ENCODE results near the gene OPTN. TPM values are rescaled to one million over a fixed set of nuclear protein-coding genes. Genes with fewer than 3 reads are reported as not detected.

Gene OPTN
- total RNA-seq, 2 experiments from 2014 or later: 95.6 to 98.2 TPM

DNA sequence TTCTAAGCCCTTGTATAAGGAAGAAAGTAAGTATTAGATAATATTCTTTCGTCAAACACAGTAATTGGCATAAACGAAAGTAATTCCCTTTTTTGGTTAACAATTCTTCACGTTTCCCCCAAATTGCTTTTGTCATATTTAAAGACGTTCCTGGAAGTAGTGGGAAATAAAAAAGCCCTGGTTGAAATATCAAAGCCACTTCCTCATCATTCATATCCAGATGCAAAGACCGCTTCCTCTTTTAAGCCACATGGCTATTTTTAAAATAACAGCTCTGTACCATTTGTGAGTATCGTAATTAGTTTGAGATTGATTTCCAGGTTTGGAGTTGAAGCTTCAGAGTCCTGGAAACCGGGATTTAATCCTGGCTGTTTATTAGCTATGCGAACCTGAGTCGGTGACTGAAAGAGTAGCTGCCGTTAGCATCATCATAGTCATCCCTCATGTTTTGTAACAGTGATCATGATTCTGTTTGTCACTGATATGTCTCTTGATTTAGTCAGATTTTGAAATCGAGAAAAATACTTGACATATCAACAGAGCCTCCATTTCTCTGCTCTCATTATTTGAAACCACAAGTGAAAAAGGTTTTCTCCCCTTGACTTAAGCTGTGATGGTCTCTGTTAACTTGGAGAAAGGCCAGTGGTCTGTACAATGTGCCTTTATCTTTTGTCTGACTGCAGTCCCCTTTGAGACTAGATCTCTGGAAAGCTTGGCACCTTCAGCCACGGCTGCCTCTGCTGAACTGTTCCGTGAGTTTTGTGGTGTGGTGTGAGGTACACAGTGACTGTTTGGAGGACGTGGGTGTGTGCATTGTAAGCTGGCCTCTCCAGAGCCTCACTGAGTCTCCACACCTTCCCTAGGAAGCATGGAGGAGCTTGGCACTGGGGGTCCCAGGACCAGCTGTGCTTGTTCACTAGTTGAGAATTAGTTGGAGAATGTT lies 18.1 kb downstream of the OPTN start:
- no peaks in the 10 kb centered on the region for H3K9me3 Mint-ChIP-seq
- no peak for ATAC-seq (ENCODE audit: low read depth)
- H3K27ac Mint-ChIP-seq: peak overlapping the region; percentile 31
- peaks cover 68% of the 10 kb centered on the region for H3K36me3 Mint-ChIP-seq
- no peaks in the 10 kb centered on the region for H3K27me3 Mint-ChIP-seq
- H3K4me1 Mint-ChIP-seq: peaks cover 21% of the 10 kb centered on the region
- POLR2A ChIA-PET: no interaction called here
- no peak for DNase-seq
- no peak overlapping the region for H3K4me3 Mint-ChIP-seq

GRCh38 chr10:13118784-13119410 lies 18.9 kb downstream of the OPTN start:
- DNase-seq (no peak), ATAC-seq (ENCODE audit: low read depth) (no peak)
- no peak overlapping the region for H3K27ac Mint-ChIP-seq
- peaks cover 75% of the 10 kb centered on the region for H3K36me3 Mint-ChIP-seq
- no peaks in the 10 kb centered on the region for H3K9me3 Mint-ChIP-seq
- peaks cover 21% of the 10 kb centered on the region for H3K4me1 Mint-ChIP-seq
- H3K27me3 Mint-ChIP-seq: no peaks in the 10 kb centered on the region
- POLR2A ChIA-PET: no interaction called here
- H3K4me3 Mint-ChIP-seq: no peak overlapping the region

GRCh38 chr10:13120786-13121499 lies 21.0 kb downstream of the OPTN start:
- Mint-ChIP-seq H3K27ac (no peak overlapping the region), H3K36me3 (peaks cover 73% of the 10 kb centered on the region), H3K9me3 (no peaks in the 10 kb centered on the region), H3K4me3 (no peak overlapping the region), H3K4me1 (peaks cover 17% of the 10 kb centered on the region), H3K27me3 (no peaks in the 10 kb centered on the region)
- DNase-seq (no peak), ATAC-seq (ENCODE audit: low read depth) (no peak)
- POLR2A ChIA-PET: no interaction called here

DNA sequence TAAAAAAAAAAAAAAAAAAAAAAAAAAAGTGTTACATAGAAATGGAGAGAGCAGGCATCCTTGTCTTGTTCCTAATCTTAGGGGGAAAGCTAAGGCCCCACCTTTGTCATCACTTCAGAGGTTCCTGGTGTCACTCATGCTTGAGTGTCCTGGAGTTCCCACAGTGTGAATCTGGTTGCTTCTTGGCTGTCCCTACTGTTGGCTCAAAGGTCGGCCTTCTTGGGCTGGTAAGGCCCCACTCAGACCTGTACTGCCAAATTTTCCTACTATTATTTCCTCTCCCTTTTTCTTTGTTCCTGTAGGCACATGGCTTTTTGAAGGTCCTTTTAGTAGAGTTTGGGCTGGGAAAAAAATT lies 21.5 kb downstream of the OPTN start:
- H3K9me3 Mint-ChIP-seq: no peaks in the 10 kb centered on the region
- no peak for DNase-seq
- peaks cover 68% of the 10 kb centered on the region for H3K36me3 Mint-ChIP-seq
- no peak for ATAC-seq (ENCODE audit: low read depth)
- no peaks in the 10 kb centered on the region for H3K27me3 Mint-ChIP-seq
- no peak overlapping the region for H3K4me3 Mint-ChIP-seq
- no peak overlapping the region for H3K27ac Mint-ChIP-seq
- peaks cover 12% of the 10 kb centered on the region for H3K4me1 Mint-ChIP-seq
- POLR2A ChIA-PET: no interaction called here

DNA sequence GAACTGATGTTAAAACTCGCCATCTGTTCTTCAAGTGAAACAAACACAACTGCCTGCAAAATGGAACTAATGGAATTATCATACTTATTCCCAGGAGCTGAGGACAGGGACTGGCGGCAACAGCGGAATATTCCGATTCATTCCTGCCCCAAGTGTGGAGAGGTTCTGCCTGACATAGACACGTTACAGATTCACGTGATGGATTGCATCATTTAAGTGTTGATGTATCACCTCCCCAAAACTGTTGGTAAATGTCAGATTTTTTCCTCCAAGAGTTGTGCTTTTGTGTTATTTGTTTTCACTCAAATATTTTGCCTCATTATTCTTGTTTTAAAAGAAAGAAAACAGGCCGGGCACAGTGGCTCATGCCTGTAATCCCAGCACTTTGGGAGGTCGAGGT lies 36.7 kb downstream of the OPTN start:
- Mint-ChIP-seq H3K4me1 (no peaks in the 10 kb centered on the region), H3K27me3 (no peaks in the 10 kb centered on the region), H3K36me3 (peaks cover 43% of the 10 kb centered on the region), H3K4me3 (no peak overlapping the region), H3K9me3 (no peaks in the 10 kb centered on the region), H3K27ac (no peak overlapping the region)
- no peak for ATAC-seq (ENCODE audit: low read depth)
- POLR2A ChIA-PET: no interaction called here
- DNase-seq: no peak

- ATAC-seq (ENCODE audit: low read depth): no peak
- Mint-ChIP-seq H3K36me3 (peaks cover 46% of the 10 kb centered on the region), H3K4me1 (no peaks in the 10 kb centered on the region), H3K4me3 (no peak overlapping the region), H3K27me3 (no peaks in the 10 kb centered on the region), H3K9me3 (no peaks in the 10 kb centered on the region), H3K27ac (no peak overlapping the region)
- POLR2A ChIA-PET: no interaction called here
- DNase-seq: no peak
These were observed 39.2 kb downstream of the OPTN start for GRCh38 chr10:13139150-13139549.

DNA sequence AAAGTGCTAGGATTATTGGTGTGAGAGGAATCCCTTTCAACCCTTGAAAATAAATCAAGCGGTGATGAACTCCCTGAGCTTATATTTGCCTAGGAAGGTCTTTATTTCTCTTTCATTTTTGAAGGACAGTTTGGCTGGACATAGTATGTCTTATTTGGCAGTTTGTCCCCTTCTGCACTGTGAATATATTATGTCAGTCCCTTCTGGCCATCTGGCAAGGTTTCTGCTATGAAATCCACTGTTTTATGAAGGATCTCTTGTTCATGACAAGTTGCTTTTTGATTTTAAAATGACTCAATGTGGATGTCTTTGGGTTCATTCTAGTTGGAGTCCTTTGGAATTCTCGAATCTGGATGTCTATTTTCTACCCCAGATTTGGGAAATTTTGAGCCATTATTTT lies 39.7 kb downstream of the OPTN start:
- H3K27me3 Mint-ChIP-seq: no peaks in the 10 kb centered on the region
- H3K4me3 Mint-ChIP-seq: no peak overlapping the region
- no peak overlapping the region for H3K27ac Mint-ChIP-seq
- POLR2A ChIA-PET: no interaction called here
- DNase-seq: no peak
- ATAC-seq (ENCODE audit: low read depth): no peak
- H3K9me3 Mint-ChIP-seq: peaks cover under 1% of the 10 kb centered on the region
- no peaks in the 10 kb centered on the region for H3K4me1 Mint-ChIP-seq
- H3K36me3 Mint-ChIP-seq: peaks cover 51% of the 10 kb centered on the region

DNA sequence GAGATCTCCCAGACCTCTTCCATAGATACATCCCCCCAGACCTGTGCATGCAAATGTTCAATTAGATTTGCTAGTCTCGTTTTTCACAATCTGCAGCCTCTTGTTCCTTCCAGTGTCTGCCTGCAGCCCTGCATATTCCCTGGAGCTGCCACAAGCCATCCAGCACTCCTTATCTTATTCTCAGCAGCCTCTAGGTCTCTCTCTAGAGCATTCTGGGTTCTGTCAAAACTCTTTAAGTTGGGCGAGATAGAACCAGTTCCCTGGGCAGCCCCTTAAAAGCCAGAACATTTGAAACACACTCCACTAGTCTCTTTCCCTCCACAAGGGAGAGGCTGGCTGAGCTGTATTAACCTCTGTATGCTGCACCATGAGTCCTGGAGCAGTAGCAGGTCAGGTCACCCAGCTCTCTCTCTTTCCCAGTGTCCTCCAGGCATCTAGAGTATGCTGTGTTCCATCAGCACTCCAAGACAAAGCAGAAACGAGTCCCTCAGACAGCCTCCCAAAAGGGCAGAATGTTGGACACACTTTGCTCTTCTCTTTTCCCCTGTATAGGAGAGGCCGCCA lies 40.7 kb downstream of the OPTN start:
- DNase-seq (no peak), ATAC-seq (ENCODE audit: low read depth) (no peak)
- Mint-ChIP-seq H3K27me3 (no peaks in the 10 kb centered on the region), H3K4me3 (no peak overlapping the region), H3K4me1 (no peaks in the 10 kb centered on the region), H3K36me3 (peaks cover 48% of the 10 kb centered on the region), H3K27ac (no peak overlapping the region), H3K9me3 (peaks cover 6% of the 10 kb centered on the region)
- POLR2A ChIA-PET: interaction anchor here (0.5 kb wide), 2 partner anchors 11 to 1522 kb away, joined by 3 read pairs; no protein-coding TSS in a partner anchor

DNA sequence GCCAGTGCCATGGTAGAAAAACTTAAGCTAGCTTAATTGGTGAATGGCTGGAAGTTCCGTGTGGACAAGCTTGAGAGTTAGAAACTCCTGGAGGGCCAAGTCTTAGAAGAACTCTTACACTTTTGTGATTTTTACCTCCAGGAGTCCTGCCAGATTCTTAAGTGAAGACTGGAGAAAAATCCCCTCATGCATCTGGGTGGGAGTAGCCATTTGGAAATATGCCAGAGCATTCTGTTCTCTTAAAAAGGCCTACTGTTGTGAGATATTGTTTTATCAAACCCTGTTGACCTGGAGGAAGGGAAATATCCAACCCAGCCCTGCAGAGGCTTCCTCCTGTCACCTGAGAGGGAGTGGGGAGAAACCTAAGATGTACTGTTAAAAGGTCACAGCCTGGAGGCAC lies 43.8 kb downstream of the OPTN start:
- Mint-ChIP-seq H3K4me1 (no peaks in the 10 kb centered on the region), H3K36me3 (peaks cover 41% of the 10 kb centered on the region), H3K27ac (no peak overlapping the region), H3K27me3 (peaks cover 3% of the 10 kb centered on the region), H3K4me3 (no peak overlapping the region), H3K9me3 (peaks cover 8% of the 10 kb centered on the region)
- no peak for DNase-seq
- ATAC-seq (ENCODE audit: low read depth): no peak
- POLR2A ChIA-PET: no interaction called here

GRCh38 chr10:13144814-13145213 lies 44.9 kb downstream of the OPTN start:
- Mint-ChIP-seq H3K4me3 (no peak overlapping the region), H3K36me3 (peaks cover 41% of the 10 kb centered on the region), H3K9me3 (peaks cover 8% of the 10 kb centered on the region), H3K27me3 (peaks cover 6% of the 10 kb centered on the region), H3K27ac (no peak overlapping the region), H3K4me1 (no peaks in the 10 kb centered on the region)
- ATAC-seq (ENCODE audit: low read depth): no peak
- POLR2A ChIA-PET: no interaction called here
- no peak for DNase-seq

- Mint-ChIP-seq H3K27me3 (peaks cover 6% of the 10 kb centered on the region), H3K4me1 (no peaks in the 10 kb centered on the region), H3K27ac (no peak overlapping the region), H3K36me3 (peaks cover 28% of the 10 kb centered on the region), H3K4me3 (no peak overlapping the region), H3K9me3 (peaks cover 8% of the 10 kb centered on the region)
- no peak for ATAC-seq (ENCODE audit: low read depth)
- POLR2A ChIA-PET: no interaction called here
- no peak for DNase-seq
These were observed 46.4 kb downstream of the OPTN start for GRCh38 chr10:13146379-13146778.

DNA sequence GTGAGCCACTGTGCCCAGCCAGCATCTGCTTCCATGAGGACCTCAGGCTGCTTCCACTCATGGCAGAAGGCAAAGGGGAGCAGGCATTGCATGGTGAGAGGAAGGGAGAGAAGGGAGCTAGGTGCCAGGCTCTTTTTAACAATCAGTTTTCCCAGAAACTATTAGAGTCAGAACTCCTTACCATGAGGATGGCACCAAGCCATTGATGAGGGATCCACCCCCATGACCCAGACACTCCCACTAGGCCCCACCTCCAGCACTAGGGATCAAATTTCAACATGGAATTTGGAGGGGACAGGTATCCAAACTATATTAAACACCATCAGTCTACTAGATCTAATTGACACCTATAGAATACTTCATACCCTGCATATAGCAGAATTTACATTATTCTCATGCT lies 47.2 kb downstream of the OPTN start:
- ATAC-seq (ENCODE audit: low read depth) (no peak), DNase-seq (no peak)
- Mint-ChIP-seq H3K4me1 (no peaks in the 10 kb centered on the region), H3K27me3 (peaks cover 6% of the 10 kb centered on the region), H3K9me3 (peaks cover 8% of the 10 kb centered on the region), H3K36me3 (peaks cover 26% of the 10 kb centered on the region), H3K27ac (no peak overlapping the region), H3K4me3 (no peak overlapping the region)
- POLR2A ChIA-PET: no interaction called here

GRCh38 chr10:13152296-13152695 lies 52.3 kb downstream of the OPTN start:
- Mint-ChIP-seq H3K27me3 (peaks cover 6% of the 10 kb centered on the region), H3K4me3 (no peak overlapping the region), H3K36me3 (peaks cover 3% of the 10 kb centered on the region), H3K27ac (no peak overlapping the region), H3K4me1 (no peaks in the 10 kb centered on the region), H3K9me3 (no peaks in the 10 kb centered on the region)
- POLR2A ChIA-PET: no interaction called here
- ATAC-seq (ENCODE audit: low read depth) (no peak), DNase-seq (no peak)

All from activated naive CD8-positive, alpha-beta T cell treated with anti-CD3 and anti-CD28 coated beads, Interleukin-2, amount 10 ng/mL, durations not matched to agents 7 days and 5 days (primary cell).